ENCODE measurements around the gene GABARAPL2.

GABARAPL2 gene

DNA sequence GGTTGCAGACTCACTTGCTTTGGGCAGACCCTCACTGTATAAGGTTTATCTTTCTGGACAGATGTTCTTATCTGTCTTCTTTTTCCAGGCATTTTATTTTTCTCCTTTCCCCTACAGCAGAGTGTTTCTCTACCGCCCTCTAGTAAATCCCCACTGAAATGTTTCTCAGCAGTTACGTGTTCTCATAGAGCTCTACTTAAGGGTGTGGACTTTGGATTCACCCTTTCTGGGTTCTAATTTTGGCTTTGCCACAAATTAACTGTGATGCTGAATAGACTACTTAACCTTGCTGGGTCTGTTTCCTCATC is 54.9 kb downstream of the GABARAPL2 start:
- H3K9me3 ChIP-seq (ENCODE audit: insufficient read depth, low read depth, low read length) = no peaks in the 10 kb centered on the region
- WGBS = 53% methylated on average over 2 of the region's 2 CpGs
- H3K27ac ChIP-seq (ENCODE audit: low read depth, low read length) = no peak overlapping the region
- no peaks in the 10 kb centered on the region for H3K27me3 ChIP-seq (ENCODE audit: insufficient read depth, low read length)
- H3K36me3 ChIP-seq (ENCODE audit: insufficient read depth, low read length) = peaks cover 52% of the 10 kb centered on the region
- H3K9ac ChIP-seq (ENCODE audit: low read depth, low read length) = no peak overlapping the region
- H3K4me1 ChIP-seq (ENCODE audit: insufficient read depth, low read length) = peaks cover 12% of the 10 kb centered on the region; the same call in 1 of the 2 replicates
- no peak overlapping the region for H3K4me3 ChIP-seq (ENCODE audit: low read length)

DNA sequence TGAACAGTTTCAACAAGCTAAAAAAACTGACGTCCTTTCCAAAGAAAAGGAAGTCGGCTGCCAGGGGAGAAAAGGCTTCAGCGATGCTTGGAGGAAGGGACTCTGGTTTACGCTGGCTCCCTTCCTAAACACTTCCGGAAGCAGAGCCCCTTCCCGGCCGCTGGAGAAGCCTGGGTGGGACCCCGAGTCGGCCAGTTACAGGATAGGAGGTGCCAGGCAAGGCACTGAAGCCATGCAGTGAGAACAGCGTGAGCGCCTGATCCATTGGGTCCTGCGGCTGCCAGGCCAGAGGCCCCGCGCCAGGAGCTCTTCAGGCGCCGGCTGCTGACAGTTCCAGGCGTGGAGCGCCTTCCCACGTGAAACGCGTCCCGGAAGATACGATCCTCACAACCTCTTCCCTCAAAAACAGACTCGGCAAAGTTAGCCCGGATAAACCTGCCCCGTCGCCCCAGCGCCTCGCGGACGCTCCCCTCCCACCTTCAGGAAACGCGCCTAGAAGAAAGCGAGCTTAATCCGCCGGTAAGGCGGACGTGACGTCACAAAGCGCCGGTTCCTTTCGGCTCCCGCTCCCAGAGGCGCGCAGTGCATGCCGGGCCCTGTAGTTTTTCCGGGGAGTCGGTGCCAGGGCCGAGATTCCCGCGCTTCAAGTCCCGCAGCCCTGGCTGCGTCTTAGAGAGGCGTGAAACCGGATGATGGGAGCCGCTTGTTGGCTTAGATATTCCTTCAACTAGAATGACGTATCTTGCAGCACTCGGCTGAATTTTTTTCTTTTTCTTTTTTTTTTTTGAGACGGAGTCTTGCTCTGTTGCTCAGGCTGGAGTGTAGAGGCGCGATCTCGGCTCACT is 56.8 kb downstream of the GABARAPL2 start, which contains the start of gene ADAT1:
Gene ADAT1 (minus strand): TSS at position 521 of the 845 bp plus-strand sequence. CDS start 2,482 bp downstream, outside the sequence.
- Histone ChIP-seq H3K9me3 (ENCODE audit: insufficient read depth, low read depth, low read length) (no peaks in the 10 kb centered on the region), H3K9ac (ENCODE audit: low read depth, low read length) (peak within 1 kb of the TSS; percentile 93), H3K36me3 (ENCODE audit: insufficient read depth, low read length) (peaks cover 52% of the 10 kb centered on the region), H3K27me3 (ENCODE audit: insufficient read depth, low read length) (no peaks in the 10 kb centered on the region), H3K4me3 (ENCODE audit: low read length) (peak within 1 kb of the TSS; percentile 88), H3K27ac (ENCODE audit: low read depth, low read length) (peak within 1 kb of the TSS; percentile 91), H3K4me1 (ENCODE audit: insufficient read depth, low read length) (peaks cover 12% of the 10 kb centered on the region; the same call in 1 of the 2 replicates)
- WGBS = 3% methylated on average over 62 of the region's 62 CpGs

DNA sequence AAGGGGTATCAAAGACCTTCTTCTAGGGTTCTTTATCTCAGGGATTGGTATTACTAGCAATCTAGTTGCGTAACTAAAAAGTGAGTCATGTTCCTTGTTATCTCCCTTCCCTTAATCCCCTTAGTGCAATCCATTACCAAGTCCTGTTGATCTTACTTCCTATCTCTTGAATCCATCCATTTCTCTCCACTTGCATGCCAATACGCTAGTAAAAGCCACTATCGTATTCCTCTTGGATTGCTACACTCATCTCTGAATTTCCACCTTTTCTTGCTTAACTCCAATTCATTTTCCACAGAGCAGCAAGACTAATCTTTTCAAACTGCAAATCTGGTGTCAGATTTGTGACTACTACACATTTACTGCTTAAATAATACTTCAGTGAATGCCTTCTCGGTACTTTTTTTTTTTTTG is 58.7 kb downstream of the GABARAPL2 start:
- H3K36me3 ChIP-seq (ENCODE audit: insufficient read depth, low read length) = peaks cover 52% of the 10 kb centered on the region
- H3K9ac ChIP-seq (ENCODE audit: low read depth, low read length) = no peak overlapping the region
- no peak overlapping the region for H3K27ac ChIP-seq (ENCODE audit: low read depth, low read length)
- no peak overlapping the region for H3K4me3 ChIP-seq (ENCODE audit: low read length)
- no peaks in the 10 kb centered on the region for H3K9me3 ChIP-seq (ENCODE audit: insufficient read depth, low read depth, low read length)
- peaks cover 12% of the 10 kb centered on the region; the same call in 1 of the 2 replicates for H3K4me1 ChIP-seq (ENCODE audit: insufficient read depth, low read length)
- H3K27me3 ChIP-seq (ENCODE audit: insufficient read depth, low read length) = no peaks in the 10 kb centered on the region
- 91% methylated on average over 4 of the region's 4 CpGs for WGBS

DNA sequence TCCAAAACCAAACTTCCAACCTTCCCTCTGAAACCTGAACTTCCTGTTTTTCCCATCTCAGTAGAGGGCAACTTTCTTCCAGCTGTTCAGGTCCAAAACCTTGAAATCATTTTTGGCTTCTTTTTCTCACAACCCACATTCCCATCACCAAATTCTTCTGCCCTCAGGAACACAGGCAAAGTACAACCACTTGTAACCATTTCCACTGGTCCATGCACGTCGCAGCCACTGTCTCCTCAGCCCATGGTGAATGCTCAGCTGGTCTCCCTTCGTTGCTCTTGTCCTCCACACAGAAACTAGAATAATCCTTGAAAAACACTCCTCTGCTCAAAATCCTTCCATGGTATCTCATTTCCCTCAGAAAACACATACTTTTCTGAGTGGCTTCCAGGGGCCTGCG is 60.6 kb downstream of the GABARAPL2 start:
- Histone ChIP-seq H3K9ac (ENCODE audit: low read depth, low read length) (no peak overlapping the region), H3K27me3 (ENCODE audit: insufficient read depth, low read length) (no peaks in the 10 kb centered on the region), H3K9me3 (ENCODE audit: insufficient read depth, low read depth, low read length) (no peaks in the 10 kb centered on the region), H3K27ac (ENCODE audit: low read depth, low read length) (no peak overlapping the region), H3K36me3 (ENCODE audit: insufficient read depth, low read length) (peaks cover 62% of the 10 kb centered on the region), H3K4me3 (ENCODE audit: low read length) (no peak overlapping the region), H3K4me1 (ENCODE audit: insufficient read depth, low read length) (peaks cover 6% of the 10 kb centered on the region; the same call in 1 of the 2 replicates)
- WGBS = 94% methylated on average over 4 of the region's 4 CpGs

Measured in HUES64 (cell line).